HG03558 (cell line): ENCODE measurements around the gene CREM.
A peak's percentile ranks its signal among the peaks of the same experiment; 100 is the strongest.

Source experiments
- ATAC-seq: cut with Tn5 transposase; IDR thresholded peaks from one replicate; pipeline ENCODE4 v1.9.1; 2021; ENCODE audit warnings: moderate number of reproducible peaks; ENCODE audit not compliant: unreplicated experiment; ENCODE audit errors: extremely low read depth

Gene CREM

DNA sequence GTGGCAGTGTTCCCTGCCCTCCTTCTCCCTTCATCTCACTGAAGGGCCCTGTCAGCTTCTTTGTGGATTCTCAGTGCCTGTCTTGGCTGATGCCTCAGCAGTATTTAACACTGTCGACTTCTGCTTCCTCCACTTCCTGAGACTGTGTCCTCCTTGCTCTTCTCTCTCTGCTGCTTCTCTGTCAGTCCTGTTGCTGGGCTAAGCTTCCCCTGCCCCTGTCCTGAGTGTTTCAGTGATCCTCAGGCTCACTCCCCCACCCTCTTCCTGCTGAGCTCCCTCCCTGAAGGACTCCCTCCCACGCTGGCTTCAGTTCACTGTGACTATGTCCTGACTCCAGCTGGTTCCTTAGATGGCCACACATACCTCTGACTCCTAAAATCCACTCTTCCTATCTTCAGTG lies 64.9 kb downstream of the CREM start:
- ATAC-seq = no peak

DNA sequence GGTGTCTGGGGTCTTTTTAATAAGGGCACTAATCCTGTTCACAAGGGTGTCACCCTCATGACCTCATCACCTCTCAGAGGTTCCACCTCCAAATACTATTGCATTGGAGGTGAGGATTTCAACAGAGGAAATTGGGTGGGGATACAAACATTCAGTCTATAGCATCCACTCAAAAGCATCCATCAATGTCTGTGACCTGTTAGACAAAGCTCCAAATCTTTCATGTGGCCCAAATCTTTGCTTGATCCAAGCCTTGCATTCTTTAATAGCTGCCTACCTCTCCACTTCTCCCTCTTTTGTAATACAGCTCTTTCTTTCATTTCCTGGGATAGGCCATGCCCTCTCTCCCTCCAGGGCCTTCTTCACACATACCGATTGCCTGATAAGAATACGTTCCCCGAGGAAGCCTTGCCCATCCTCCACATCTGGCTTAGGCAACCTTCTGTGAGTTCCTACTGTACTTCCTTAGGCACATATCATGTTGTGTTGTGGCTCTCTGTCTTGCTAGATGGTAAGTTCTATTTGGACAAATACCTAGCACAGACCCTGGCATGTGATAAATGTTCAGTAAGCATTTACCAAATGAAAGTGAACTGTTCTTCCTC lies 66.1 kb downstream of the CREM start:
- no peak for ATAC-seq

DNA sequence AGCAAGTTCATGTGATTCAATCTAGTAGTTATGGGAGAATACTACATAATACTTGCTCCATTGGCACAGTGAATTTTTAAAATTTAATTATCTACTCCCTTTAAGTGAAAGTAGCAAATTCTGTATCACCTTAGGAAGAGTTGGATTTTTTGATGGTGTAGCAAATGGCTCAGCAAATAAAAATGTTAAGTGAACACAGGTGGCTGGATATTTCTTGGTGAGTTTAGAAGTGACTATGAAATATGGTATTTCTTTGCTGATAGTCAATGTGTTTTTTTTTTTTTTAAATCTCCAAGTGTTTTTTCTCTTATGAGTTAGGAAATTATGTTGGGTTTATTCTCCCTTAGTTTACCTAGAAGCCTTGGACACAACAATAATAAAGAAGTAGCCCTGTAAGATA lies 67.8 kb downstream of the CREM start:
- ATAC-seq = no peak

DNA sequence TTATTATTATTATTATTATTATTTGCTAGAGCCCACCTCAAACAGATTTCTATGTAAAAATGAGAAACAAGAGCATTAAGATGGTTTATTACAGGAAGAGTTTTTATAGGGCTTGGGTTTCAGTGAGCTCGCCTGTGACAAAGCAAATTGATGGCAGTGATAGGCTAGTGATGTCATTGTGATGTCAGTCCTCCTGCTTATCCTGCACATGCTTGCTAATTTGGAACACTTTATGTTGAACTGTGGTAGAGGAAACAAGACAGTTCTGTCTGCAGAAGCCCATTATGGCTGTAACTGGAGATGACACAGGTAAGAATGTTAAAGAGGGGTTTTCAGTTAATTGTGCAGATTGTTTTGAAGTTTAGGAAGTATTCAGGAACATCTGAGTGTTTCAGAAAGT lies 68.3 kb downstream of the CREM start:
- ATAC-seq = no peak

DNA sequence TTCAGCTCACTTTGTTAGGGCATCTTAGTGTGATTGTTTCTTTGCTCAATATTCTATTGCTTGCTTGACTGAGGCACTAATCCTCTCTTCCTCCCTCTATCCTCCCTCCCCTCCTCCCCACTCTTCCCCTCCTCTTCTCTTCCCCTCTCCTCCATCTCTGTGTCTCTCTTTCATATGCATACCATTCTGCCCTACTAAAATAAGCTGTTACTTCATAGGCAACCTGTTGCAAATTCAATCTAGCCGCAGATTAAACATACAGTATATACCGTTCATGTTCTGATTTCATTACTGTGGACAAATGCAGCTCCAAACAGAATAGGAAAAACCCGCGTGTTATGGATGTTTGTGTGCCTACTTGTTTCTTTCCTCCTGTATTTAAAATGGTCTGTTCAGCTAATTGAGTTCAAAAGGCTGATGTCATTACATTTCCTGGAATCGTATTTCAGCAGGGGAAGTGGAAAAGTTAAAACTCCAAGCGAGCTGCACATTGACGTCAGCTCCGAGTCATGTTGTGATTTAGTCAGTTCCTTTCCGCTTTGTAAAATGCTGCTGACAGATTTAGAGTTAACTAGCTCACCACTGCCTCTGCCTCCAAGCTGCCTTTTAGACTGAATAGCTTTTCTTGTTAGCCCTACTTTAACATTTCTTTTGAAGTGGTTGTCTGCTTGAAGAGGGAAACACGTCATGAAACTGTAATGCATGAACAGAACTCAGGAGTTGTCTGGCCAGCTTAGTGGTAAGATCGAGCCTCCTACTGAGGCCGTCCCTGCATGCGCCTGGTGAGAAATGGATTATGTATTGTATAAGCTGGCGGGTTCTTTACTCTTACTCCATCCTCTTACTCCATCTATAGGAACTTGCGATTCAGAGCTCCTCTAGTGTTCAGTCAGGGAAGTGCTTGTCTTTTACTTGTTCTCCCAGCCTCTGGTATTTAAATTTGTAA lies 69.0 kb downstream of the CREM start:
- ATAC-seq = peak; percentile 94

DNA sequence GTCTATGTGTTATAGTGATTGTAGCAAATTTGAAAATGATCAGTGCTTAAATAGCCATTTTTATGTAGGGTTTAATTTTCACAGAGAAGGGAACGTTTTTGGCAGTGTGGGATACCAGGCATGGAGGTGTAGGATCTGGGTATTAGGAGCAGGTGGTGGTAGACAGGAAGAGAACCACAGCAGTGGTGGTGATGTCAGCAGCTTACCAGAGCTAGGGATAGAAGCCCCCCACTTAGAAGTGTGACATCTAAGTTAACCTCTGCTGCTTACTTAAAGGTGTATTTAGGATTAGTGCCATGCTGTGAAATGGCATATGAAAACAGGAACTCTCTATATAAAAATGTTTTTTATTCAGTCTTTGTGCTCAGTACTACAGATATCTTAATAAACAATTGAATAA lies 73.8 kb downstream of the CREM start:
- no peak for ATAC-seq

DNA sequence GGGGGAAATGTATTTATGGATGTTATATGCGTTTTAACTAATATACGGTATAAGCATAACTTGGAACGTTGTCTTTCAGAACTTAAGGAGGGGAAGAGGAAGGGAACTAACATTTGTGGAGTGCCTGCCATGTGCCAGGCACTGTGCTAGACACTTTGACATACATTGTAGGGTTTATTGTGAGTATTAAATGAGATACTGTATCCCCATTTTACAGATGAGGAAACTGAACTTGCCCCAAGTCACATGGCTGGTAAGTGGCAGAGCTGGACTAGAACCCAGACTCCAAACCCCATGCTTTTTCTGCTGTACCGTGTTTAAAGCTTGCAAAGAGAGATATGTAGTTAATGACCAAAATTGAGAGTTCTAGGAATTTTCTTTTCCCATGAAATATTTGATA lies 74.6 kb downstream of the CREM start:
- no peak for ATAC-seq

DNA sequence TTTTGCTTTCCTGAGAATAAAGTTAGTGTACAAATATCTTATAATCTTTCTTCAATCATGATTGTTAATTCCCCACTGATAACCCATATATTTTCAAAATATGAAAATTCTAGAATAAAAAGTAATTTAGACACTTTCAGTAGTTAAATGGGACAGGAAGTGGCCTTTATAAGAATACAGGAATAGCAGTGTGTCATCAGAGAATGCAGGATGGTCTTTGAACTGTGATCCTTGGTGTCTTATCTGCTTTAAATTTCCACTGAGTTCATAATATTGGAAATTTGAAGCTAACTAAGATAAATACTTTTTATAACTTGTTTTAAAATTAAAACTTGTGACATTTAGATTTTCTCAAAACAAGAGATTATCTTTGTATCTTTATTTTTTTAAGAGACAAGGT lies 75.4 kb downstream of the CREM start:
- ATAC-seq = no peak

DNA sequence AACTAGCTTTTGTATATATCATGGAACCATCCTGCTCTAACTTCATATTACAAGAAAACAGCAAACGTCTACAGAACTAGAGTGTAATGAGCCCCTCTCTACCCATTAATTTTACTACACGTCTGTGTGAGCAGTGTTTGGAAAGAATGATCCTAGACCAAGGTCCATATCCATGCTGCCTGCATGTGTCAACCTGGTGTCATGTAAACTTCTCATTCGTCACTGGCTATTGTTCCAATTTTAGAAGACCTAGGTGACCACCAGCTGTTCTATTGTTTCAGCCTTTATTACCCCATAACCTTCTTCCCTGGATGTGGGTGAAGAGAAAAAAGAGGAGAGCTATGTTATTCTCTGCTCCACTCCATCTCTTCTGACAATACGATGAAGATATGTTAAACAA lies 77.1 kb downstream of the CREM start:
- ATAC-seq = no peak

DNA sequence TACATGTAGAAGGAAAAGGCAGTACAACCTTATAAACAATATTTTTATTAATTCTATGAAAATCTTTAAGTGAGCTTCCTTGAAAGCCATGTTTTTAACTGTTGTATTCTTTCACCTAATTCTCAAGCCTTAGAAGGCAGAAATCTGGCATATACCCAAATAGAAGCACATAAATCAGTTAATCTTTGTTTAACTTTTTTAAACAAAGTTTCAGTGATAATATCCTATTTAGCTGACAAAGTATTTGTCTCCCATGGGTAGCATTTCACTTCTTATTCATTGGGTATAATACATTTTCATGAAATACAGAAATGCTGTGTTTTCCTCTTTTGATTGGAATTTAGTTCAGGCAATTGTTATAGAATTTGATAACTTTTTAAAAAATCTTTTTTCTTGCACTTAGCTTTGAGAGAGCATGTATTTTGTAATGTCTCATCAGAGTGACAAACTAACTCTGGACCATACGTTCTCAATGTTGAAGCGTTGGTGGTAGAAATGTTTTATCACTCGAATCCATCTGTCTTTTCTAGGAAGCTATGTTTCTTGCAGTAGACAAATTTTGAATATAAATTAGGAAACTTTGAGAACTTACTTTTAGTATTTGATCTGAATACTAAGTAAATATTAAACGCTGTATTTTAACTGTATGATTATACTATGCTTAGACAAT lies 78.1 kb downstream of the CREM start:
- ATAC-seq = no peak

DNA sequence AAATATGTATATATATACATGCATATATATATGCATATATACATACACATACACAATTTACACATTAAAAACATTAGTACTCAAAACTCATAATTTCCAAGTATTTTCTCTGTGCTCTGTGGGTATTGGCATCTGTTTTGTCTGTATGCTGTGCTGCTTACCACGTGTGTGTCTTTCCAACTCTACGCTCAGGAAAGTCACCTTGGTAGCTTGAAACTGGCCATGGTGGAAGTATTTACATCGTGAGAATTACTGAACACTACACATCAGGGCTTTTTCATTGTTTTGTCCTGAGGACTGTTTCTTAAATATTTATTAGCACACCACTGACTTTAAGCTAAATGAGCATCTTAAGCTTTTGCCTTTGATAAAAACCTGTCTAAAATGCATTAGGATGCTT lies 79.6 kb downstream of the CREM start:
- no peak for ATAC-seq

DNA sequence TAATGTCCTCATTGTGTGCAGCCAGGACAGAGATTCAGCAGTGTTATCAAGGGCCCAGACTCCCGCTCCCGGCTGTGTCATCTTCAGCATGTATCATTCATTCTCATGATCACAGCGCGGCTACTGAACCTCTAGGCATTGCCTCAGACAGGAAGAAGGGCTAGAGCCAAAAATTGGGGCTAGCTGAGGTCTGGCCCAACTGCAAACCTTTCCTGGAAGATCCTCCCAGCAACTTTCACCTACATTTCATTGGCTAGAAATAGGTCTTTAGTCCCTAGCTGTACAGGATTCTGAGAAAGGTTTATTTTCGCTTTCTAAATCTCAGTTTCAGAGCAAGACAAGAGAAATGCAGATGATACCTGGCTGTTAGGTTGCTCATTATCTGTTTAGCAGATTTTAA lies 81.9 kb downstream of the CREM start:
- ATAC-seq = peak; percentile 78

DNA sequence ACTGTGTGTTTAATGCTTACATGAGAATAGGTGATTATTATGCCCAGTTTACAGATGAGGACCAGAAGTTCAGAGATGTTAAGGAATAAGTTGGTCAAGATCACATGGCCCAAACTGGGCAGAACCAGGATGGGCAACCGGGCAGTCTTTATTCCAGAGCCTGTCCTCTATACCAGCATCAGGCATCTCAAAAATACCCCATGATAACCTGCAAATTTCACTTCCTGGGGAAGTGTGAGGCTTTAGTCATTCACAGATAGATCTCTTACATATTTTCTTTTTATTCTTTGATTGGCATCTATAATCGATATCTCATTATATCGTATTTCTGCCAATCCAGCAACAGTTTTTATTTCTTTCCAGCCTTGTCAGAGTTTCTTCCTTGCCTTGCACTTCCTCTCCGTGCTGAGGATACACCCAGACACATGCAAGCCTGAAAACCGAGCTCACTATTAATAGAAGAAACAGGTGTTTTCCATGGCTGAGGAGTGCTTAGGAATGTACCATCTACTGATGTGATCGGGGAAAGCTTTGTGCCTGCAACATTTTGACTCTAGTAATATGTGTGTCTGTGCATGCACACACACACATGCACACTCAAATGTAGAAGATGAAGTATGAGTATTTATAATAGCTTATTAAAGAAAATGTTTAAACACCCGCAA lies 82.4 kb downstream of the CREM start:
- no peak for ATAC-seq

DNA sequence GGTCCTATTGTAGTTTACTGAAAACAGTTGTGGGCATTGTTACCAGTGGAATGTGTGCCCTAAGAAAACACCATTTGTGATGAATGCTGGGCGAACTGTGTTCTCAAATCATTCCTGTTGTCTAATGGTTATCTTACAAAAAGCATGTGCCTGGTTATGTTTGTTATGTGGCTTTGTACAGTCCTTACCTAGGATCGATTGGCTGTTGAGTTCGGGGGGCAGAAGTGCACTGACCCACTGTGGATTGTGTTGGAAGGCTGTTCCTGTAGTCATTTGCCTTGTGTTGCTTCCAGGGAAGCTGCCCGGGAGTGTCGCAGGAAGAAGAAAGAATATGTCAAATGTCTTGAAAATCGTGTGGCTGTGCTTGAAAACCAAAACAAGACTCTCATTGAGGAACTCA lies 84.3 kb downstream of the CREM start:
- ATAC-seq = no peak

DNA sequence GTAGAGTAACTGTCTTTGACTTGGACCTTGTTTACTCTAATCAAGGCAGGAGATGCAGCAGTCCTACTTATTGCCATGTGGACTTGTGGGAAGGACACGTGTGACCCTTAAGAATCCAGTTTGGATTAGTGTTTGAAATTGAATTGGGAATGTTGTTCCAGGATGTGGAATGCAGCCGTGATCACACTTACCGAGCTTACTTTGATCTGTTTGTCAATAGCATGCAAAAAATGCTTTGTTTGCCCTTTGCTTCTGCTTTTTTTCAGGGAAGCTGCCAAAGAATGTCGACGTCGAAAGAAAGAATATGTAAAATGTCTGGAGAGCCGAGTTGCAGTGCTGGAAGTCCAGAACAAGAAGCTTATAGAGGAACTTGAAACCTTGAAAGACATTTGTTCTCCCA lies 84.7 kb downstream of the CREM start:
- ATAC-seq = no peak

DNA sequence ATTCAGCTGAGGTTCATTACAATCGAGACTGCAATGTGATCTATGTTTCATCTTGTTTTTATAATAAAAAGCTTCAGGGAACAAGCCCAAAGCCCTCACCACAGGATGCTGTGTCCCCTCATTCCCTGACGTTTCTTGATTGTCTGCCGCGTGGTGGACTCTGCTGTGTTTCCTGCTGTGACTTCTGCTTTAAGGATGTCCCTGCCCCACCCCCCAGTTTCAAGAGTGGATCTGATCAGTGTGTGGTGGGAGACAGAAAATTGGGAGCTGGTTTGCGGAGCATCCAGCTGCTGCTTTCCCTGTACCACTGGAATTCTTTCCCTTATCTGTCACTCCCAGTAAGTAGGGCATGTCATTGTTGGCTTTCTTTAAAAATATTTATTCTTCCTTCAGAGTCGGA lies 86.2 kb downstream of the CREM start:
- no peak for ATAC-seq

DNA sequence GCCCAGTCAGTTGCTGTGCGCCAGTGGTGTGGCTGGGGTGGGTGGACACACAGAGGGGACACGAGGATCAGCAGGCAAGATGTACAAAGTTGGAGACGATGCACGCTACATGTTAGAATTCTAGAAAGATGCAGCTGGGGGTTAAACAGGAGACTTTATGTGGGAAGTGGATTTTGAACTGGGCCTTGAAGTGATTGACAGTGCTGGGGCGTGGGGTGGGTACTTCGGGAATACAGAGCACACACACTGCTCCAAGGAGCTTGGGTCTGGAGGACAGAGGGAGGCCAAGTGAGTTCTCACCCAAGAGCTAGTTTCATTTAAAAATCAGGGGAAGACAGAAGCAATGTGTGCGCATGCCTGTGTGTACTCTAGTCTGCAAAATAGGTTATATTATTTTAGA lies 87.1 kb downstream of the CREM start:
- no peak for ATAC-seq

DNA sequence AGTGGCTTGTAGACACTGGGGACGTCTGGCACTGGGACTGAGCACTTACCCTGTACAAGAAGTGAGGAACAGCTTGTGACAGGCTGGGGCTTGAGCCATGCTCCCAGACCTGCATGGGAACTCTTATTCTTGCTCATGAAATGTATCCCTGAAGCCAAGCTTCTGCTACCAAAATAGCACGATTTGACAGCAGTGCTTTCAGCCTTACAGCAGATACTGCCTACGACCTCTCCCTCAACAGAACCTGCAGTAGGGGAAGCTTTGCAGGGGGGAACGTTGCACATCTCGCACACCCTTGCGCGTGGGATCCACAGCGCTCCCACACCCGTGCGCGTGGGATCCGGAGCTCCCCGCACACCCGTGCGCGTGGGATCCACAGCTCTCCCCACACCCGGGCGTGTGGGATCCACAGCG lies 88.0 kb downstream of the CREM start:
- ATAC-seq = no peak

DNA sequence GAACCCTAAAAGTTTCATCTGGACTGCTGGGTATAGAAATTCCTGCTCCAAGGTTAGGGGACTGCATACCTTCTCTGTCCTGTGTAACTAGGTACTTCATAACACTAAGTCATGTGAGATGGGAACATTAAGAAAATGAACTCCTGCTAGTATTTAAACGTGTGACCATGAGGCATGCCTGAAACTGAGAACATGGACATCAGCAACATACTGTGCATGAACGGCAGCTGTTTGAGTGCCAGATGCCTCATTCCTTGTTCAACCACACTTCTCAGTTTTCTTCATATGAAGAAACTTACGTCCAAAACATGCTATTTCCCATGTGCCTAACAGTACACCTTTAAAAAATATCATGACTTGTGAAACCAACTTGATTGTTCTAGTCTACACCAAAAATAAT lies 88.5 kb downstream of the CREM start:
- no peak for ATAC-seq

DNA sequence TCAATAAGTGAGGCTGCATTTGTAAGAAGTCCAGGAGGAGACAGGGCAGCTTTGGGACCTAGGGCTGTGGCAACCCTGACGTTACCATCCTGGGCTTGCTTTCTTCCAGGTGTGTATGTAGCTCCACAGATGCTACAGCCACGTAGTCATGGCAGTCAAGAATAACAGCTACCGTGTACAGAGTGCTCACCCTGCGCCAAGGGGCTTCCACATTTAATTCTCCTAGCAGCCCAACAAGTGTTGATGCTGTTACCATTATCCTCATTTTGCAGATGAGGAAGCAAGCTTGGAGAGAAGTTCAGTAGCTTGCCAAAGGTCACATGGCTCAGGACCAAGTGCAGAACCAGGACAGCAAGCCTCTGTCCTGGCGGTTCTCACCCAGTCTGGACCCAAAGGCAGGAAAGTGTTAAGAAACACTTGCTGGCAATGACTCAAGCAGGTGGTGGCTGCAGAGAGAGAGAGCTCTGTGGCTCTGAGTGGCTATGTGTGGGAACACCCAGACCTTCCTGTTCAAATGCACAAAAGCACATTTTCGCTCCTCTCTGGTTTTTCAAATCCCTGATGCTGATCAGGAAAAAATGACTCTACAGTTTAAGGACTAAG lies 89.8 kb downstream of the CREM start:
- ATAC-seq = no peak
